SK-N-SH treated with all-trans-retinoic acid at 6 μM for 48 hours (cell line): Measurements from ENCODE around the gene KLHL6.

Experiments
- OSR1 ChIP-seq: fragments of 250-450 bp; sonication (Bioruptor Pico); IDR thresholded peaks from 2 replicates; pipeline ENCODE4 v1.8.0; 2022; ENCODE audit warnings: moderate library complexity, mild to moderate bottlenecking, inconsistent platforms
- TF ChIP-seq, protein P1 (sequence below): fragments of 250-450 bp; sonication (Bioruptor Pico); IDR thresholded peaks from 2 replicates; pipeline ENCODE4 v1.5.1; 2020; ENCODE audit warnings: low read depth, mild to moderate bottlenecking, moderate library complexity

DNA sequence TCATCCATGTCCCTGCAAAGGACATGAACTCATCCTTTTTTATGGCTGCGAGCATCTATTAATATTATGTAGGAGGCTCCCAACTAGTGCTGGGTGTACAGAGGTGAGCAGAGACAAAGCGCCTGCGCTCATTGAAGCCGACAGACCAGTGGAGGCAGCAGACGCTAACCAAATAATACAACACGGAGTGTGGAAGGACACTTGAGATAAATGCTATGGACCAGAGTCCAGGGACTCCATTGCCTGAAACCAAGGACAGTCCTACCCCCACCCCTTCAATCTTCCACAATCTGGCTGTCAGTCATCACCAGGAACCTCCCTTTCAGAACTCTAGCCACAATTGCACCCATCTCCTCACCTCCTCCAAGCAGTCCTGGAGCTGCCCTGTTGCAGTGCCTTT, 41.5 kb downstream of the KLHL6 start:
- TF ChIP-seq, protein P1, sequence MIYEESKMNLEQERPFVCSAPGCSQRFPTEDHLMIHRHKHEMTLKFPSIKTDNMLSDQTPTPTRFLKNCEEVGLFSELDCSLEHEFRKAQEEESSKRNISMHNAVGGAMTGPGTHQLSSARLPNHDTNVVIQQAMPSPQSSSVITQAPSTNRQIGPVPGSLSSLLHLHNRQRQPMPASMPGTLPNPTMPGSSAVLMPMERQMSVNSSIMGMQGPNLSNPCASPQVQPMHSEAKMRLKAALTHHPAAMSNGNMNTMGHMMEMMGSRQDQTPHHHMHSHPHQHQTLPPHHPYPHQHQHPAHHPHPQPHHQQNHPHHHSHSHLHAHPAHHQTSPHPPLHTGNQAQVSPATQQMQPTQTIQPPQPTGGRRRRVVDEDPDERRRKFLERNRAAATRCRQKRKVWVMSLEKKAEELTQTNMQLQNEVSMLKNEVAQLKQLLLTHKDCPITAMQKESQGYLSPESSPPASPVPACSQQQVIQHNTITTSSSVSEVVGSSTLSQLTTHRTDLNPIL = no peak
- TF ChIP-seq OSR1 (CRISPR knock-in tag) = no peak
